NCI-H345 treated with DMSO at 0.1 percent for 48 hours (cell line): ENCODE measurements around the gene PRL.

Experiments used
- DNase-seq: peaks from one replicate; lab custom pipeline; 2025; ENCODE audit not compliant: unreplicated experiment; lab: John Stamatoyannopoulos, UW

PRL gene

GRCh38 chr6:22296936-22297335, at the start of gene PRL:
Gene PRL (minus strand): TSS chr6:22297036. CDS start chr6:22296982, 54 bp downstream.
- no peak for DNase-seq

GRCh38 chr6:22343864-22344263, 47.0 kb upstream of the PRL start:
- no peak for DNase-seq

- no peak for DNase-seq
Observed at GRCh38 chr6:22334778-22335177, 37.9 kb upstream of the PRL start.

GRCh38 chr6:22333802-22334201, 37.0 kb upstream of the PRL start:
- DNase-seq: no peak

- DNase-seq: no peak
Observed at GRCh38 chr6:22332711-22333110, 35.9 kb upstream of the PRL start.

- no peak for DNase-seq
Observed at GRCh38 chr6:22332216-22332615, 35.4 kb upstream of the PRL start.

GRCh38 chr6:22330941-22331340, 34.1 kb upstream of the PRL start:
- no peak for DNase-seq

- DNase-seq: no peak
Observed at GRCh38 chr6:22328474-22328873, 31.6 kb upstream of the PRL start.

GRCh38 chr6:22327881-22328280, 31.0 kb upstream of the PRL start:
- no peak for DNase-seq

- no peak for DNase-seq
Observed at GRCh38 chr6:22326500-22326899, 29.7 kb upstream of the PRL start.

GRCh38 chr6:22325481-22325880, 28.6 kb upstream of the PRL start:
- DNase-seq: no peak

GRCh38 chr6:22323848-22324247, 27.0 kb upstream of the PRL start:
- DNase-seq: no peak

GRCh38 chr6:22322103-22323030, 25.5 kb upstream of the PRL start:
- no peak for DNase-seq

GRCh38 chr6:22320750-22321149, 23.9 kb upstream of the PRL start:
- no peak for DNase-seq

GRCh38 chr6:22318404-22318803, 21.6 kb upstream of the PRL start:
- DNase-seq: no peak

GRCh38 chr6:22313796-22314195, 17.0 kb upstream of the PRL start:
- DNase-seq: no peak

GRCh38 chr6:22308939-22309338, 12.1 kb upstream of the PRL start:
- no peak for DNase-seq

- DNase-seq: no peak
Observed at GRCh38 chr6:22306741-22307466, 10.1 kb upstream of the PRL start.

- no peak for DNase-seq
Observed at GRCh38 chr6:22302838-22303237, 6.0 kb upstream of the PRL start.

GRCh38 chr6:22300273-22300998, 3.6 kb upstream of the PRL start:
- no peak for DNase-seq

- no peak for DNase-seq
Observed at GRCh38 chr6:22298475-22298890, 1.6 kb upstream of the PRL start.

- no peak for DNase-seq
Observed at GRCh38 chr6:22296067-22296466, 769 bp downstream of the PRL start.
